Measurements from ENCODE around the gene MAP3K6. TPM values are rescaled to one million over a fixed set of nuclear protein-coding genes. Genes with fewer than 3 reads are reported as not detected.

The MAP3K6 gene
- total RNA-seq, 4 donors from 2014 or later = 72.3 to 121 (median 76.9) TPM

DNA sequence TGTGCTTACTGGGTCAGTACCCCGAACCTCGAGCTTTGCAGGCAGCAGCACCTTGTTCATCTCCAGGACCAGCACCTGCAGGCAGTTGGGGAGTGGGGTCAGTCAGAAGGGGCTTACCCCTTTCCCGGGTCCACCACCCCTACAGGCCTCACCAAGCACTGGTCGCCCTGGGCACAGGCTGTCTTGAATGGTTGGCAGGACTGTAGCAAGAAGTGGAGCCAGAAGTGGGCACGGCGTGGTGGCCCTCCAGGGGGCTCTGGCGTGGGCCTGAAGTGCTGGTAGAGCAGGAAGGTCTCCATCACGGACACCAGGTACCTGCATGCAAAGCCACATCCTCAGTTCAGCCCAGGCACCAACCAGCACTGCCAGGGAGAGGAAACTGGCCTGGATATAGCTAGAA, 5.2 kb downstream of the MAP3K6 start:
- Histone ChIP-seq H3K27ac (no peak overlapping the region), H3K4me1 (peaks cover 27 to 69% (median 37%) of the 10 kb centered on the region in 3 donors), H3K36me3 (peaks cover 64 to 85% (median 73%) of the 10 kb centered on the region in 3 donors), H3K4me3 (no peak overlapping the region), H3K9me3 (no peaks in the 10 kb centered on the region), H3K27me3 (no peaks in the 10 kb centered on the region)
- no peak for DNase-seq
- intact Hi-C loops (cut with DNase I) = no loop called here
- WGBS, 2 donors = 80 to 100% methylated on average over 2 to 4 of the region's 8 CpGs
- TF ChIP-seq POLR2A (IDR thresholded peaks at IDR 0.05) = no peak
- TF ChIP-seq, protein P1, sequence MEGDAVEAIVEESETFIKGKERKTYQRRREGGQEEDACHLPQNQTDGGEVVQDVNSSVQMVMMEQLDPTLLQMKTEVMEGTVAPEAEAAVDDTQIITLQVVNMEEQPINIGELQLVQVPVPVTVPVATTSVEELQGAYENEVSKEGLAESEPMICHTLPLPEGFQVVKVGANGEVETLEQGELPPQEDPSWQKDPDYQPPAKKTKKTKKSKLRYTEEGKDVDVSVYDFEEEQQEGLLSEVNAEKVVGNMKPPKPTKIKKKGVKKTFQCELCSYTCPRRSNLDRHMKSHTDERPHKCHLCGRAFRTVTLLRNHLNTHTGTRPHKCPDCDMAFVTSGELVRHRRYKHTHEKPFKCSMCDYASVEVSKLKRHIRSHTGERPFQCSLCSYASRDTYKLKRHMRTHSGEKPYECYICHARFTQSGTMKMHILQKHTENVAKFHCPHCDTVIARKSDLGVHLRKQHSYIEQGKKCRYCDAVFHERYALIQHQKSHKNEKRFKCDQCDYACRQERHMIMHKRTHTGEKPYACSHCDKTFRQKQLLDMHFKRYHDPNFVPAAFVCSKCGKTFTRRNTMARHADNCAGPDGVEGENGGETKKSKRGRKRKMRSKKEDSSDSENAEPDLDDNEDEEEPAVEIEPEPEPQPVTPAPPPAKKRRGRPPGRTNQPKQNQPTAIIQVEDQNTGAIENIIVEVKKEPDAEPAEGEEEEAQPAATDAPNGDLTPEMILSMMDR (IDR thresholded peaks at IDR 0.05) = no peak

DNA sequence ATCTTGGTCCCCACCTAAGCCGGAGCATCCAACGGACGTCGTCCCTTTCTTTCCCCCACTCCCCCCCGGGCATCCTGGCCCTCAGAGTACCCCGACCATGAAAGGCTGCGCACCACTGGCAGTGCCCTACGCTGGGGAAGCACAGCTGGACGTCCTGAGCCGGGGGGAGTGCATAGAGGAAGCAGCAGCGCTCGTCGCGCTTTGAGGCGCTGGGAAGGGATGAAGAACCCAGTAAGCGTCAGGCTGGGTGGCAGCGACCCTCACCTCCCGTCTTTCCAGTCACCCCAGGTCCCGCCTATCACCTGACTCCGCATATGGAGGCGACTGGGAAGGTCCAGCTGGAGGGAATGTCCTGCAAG, 5.7 kb downstream of the MAP3K6 start:
- Histone ChIP-seq H3K4me3 (no peak overlapping the region), H3K27ac (no peak overlapping the region), H3K9me3 (no peaks in the 10 kb centered on the region), H3K27me3 (no peaks in the 10 kb centered on the region), H3K4me1 (peaks cover 27 to 74% (median 38%) of the 10 kb centered on the region in 3 donors), H3K36me3 (peaks cover 67 to 90% (median 78%) of the 10 kb centered on the region in 3 donors)
- no peak for DNase-seq
- intact Hi-C loops (cut with DNase I) = no loop called here
- WGBS, 2 donors = 85% methylated on average over 11 of the region's 21 CpGs; no CpG with 5 or more reads in 1 of the 2 donors
- TF ChIP-seq POLR2A (IDR thresholded peaks at IDR 0.05) = no peak
- TF ChIP-seq, protein P1 (IDR thresholded peaks at IDR 0.05) = no peak

DNA sequence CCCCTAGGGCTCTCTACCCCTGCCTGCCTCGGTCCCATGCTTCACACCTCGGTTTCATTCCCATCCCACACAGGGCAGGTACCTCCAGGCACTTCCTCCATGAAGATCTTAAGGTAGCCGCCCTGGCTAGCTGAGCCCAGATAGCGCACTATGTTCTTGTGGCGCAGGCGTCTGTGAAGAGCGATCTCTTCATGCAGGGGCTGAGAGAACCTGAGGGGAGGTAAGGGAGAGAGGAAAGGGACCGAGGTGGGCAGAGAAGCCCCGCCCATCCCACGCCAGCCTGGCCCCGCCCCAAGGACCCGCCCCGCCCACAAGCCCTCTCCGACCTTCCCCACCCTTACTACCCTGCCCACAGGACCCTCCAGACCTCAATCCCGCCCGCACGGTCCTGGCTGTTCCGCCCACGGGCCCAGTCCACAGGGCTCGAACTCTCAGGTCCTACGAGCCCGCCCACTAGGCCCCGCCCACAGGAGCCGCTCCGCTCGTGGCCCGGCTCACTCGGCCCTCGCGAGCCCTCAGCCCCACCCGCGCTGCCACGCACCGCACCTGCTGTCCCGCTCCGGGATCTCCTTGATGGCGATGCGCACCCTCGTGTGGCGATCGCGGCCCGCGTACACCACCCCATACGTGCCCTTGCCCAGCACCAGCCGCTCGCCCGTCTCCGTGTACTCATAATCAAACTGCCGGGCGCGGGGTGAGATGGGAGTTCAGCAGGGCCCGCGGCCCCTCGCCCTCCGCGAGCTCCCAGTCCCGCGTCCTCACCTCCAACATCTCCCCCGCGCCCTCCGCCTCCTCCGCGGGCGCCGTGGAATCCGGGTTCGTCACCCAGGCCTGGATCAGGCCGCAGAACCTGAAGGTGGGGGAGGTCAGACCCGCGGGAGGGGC, 6.4 kb downstream of the MAP3K6 start:
- no peaks in the 10 kb centered on the region for H3K9me3 ChIP-seq
- H3K27me3 ChIP-seq = no peaks in the 10 kb centered on the region
- no peak for TF ChIP-seq POLR2A (IDR thresholded peaks at IDR 0.05)
- TF ChIP-seq, protein P1 (IDR thresholded peaks at IDR 0.05) = no peak
- H3K27ac ChIP-seq = no peak overlapping the region
- peaks cover 73 to 96% (median 85%) of the 10 kb centered on the region in 3 donors for H3K36me3 ChIP-seq
- H3K4me3 ChIP-seq = peak overlapping the region in 2 of 4 donors; percentile 33 to 48
- H3K4me1 ChIP-seq = peaks cover 27 to 75% (median 38%) of the 10 kb centered on the region in 3 donors
- no peak for DNase-seq
- intact Hi-C loops (cut with DNase I) = no loop called here
- WGBS, 2 donors = 57 to 74% methylated on average over 10 to 45 of the region's 71 CpGs

DNA sequence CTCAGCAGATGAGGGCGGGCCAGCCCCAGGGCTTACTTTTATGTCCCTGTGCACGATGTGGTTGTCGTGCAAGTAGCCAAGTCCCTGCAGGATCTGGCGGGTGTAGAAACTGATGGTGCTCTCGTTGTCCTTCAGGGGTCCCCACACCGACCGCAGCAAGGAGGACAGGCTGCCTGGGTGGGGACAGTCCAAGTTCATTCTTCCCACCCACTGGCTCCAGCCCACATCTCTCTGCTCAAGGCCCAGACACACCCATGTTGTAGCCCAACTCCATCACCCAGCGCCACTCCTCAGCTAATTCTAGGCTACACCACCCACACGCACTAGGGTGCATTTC, 7.0 kb downstream of the MAP3K6 start:
- 55 to 77% methylated on average over 2 to 6 of the region's 9 CpGs for WGBS, 2 donors
- Histone ChIP-seq H3K9me3 (no peaks in the 10 kb centered on the region), H3K36me3 (peaks cover 77 to 100% (median 89%) of the 10 kb centered on the region in 3 donors), H3K4me3 (peak overlapping the region in 2 of 4 donors; percentile 33 to 48), H3K27ac (no peak overlapping the region), H3K27me3 (no peaks in the 10 kb centered on the region), H3K4me1 (peaks cover 23 to 69% (median 33%) of the 10 kb centered on the region in 3 donors)
- no peak for DNase-seq
- intact Hi-C loops (cut with DNase I) = loop anchor here (5.0 kb wide), 1 partner anchor 33 kb away; the partner anchor contains the start of gene GPR3
- TF ChIP-seq, protein P1 (IDR thresholded peaks at IDR 0.05) = no peak
- TF ChIP-seq POLR2A (IDR thresholded peaks at IDR 0.05) = no peak

DNA sequence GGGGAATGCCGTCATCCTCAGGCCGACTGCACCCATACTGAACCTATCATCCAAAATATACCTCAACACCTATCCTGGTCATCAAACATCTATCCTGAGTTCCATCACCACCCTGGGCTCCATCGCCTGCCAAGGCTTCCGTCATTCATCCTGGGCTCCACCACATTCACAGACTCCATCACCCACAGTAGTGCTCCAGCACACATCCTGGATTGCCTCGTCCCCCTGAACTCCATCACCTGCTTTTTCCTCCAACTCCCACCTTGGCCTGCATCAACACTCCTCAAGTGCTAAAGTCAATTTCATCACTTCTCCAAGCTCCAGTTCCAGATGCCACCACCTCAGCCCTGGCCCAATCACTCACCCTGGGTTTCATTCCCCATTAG, 7.8 kb downstream of the MAP3K6 start:
- Histone ChIP-seq H3K36me3 (peaks cover 73 to 100% (median 80%) of the 10 kb centered on the region in 3 donors), H3K4me3 (no peak overlapping the region), H3K27me3 (no peaks in the 10 kb centered on the region), H3K27ac (no peak overlapping the region), H3K4me1 (peaks cover 15 to 60% (median 26%) of the 10 kb centered on the region in 3 donors), H3K9me3 (no peaks in the 10 kb centered on the region)
- 91 to 95% methylated on average over 5 of the region's 5 CpGs for WGBS, 2 donors
- intact Hi-C loops (cut with DNase I) = loop anchor here (5.0 kb wide), 1 partner anchor 33 kb away; the partner anchor contains the start of gene GPR3
- TF ChIP-seq, protein P1 (IDR thresholded peaks at IDR 0.05) = no peak
- no peak for TF ChIP-seq POLR2A (IDR thresholded peaks at IDR 0.05)
- DNase-seq = no peak

Measured in esophagus squamous epithelium (tissue), 5 donors.